Activated T-cell treated with anti-CD3 and anti-CD28 coated beads, Interleukin-2, amount 50 U/mL, for 24 hours (primary cell): ENCODE measurements around the gene METTL27.

Experiments
- DNase-seq: peaks from one replicate; pipeline ENCODE4 v3.0.0-alpha.2; 2020
- H3K27ac Mint-ChIP-seq: 2 replicates; pipeline ENCODE4 v1.8.0; 2020; ENCODE audit warnings: mild to moderate bottlenecking, mixed read lengths
- H3K27me3 Mint-ChIP-seq: 2 replicates; pipeline ENCODE4 v1.8.0; 2020; ENCODE audit warnings: mixed read lengths
- H3K36me3 Mint-ChIP-seq: 2 replicates; pipeline ENCODE4 v1.8.0; 2020; ENCODE audit warnings: low read depth, mixed read lengths
- H3K4me1 Mint-ChIP-seq: 2 replicates; pipeline ENCODE4 v1.8.0; 2020; ENCODE audit warnings: low read depth, mixed read lengths
- H3K4me3 Mint-ChIP-seq: 2 replicates; pipeline ENCODE4 v1.8.0; 2020; ENCODE audit warnings: mild to moderate bottlenecking, moderate library complexity, mixed read lengths
- H3K9me3 Mint-ChIP-seq: 2 replicates; pipeline ENCODE4 v1.8.0; 2020; ENCODE audit warnings: mixed read lengths

Gene METTL27

GRCh38 chr7:73876973-73877372 is 34.7 kb upstream of the METTL27 start:
- H3K36me3 Mint-ChIP-seq, result no peaks in the 10 kb centered on the region
- no peak for DNase-seq
- no peak overlapping the region for H3K4me3 Mint-ChIP-seq
- H3K9me3 Mint-ChIP-seq, result no peaks in the 10 kb centered on the region
- H3K4me1 Mint-ChIP-seq, result no peaks in the 10 kb centered on the region
- peaks cover 16% of the 10 kb centered on the region for H3K27me3 Mint-ChIP-seq
- no peak overlapping the region for H3K27ac Mint-ChIP-seq

DNA sequence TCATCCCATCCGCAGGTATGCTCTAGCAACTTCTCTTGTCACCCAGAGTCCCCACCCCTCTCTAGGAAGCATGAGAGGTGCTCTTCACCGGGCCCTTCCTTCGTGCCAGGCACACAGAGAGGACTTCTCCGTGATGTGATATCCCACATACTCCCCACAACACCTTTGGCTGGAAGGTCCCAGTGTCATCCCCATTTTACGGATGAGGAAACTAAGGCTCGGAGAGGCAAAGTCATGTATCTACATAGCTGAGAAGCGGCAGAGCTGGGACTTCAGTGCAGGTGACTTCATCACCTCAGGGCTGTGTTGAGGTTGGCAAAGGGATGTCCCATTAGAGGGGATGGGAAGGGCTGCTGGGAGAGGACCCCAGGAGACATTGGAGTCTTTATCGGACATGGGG is 34.0 kb upstream of the METTL27 start:
- Mint-ChIP-seq H3K27ac (no peak overlapping the region), H3K4me3 (no peak overlapping the region), H3K36me3 (no peaks in the 10 kb centered on the region), H3K4me1 (no peaks in the 10 kb centered on the region), H3K27me3 (peaks cover 12% of the 10 kb centered on the region), H3K9me3 (no peaks in the 10 kb centered on the region)
- DNase-seq, result no peak

- no peaks in the 10 kb centered on the region for H3K27me3 Mint-ChIP-seq
- H3K27ac Mint-ChIP-seq, result no peak overlapping the region
- no peaks in the 10 kb centered on the region for H3K4me1 Mint-ChIP-seq
These were observed 30.0 kb upstream of the METTL27 start for GRCh38 chr7:73872056-73872908.

DNA sequence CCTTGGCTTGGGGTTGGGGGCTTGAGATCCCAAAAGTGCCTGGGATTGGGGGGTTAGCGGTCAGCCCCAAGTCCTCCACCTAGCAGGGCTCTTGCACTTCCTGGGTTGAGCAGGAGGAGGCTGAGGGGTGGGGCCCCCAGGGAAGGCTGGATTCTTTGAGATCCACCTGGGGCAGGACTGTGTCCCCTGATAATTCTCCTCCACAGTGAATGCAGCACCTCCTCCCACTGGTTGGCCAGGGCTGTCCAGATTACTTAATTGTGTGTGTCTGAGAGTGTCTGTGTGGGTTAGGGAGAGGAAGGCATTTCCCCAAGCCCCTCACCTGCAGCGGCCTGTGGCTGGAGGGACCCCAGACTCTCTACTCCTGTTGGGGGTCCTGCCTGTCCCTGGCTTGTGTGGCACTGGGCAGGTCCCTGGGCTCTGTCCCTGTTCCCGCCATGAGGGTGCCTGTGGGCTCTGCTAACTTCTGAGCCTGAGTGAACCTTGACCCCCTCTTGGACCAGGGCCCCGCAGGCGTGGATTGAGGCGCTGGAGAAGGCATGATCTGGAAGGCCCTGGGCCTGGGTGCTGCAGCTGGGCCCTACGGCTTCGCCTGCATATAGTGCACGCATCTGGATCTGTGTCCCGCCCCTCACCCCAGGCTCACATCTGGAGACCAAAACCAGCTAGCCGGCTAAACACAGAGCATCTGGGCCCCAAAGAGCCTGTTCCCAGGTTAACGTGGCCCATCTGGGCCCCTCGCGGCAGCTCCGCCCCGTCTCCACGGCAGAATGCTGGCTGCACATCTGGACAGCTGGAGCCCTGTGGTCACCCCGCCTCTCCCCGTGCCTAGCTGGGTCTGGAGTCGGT is 29.1 kb upstream of the METTL27 start:
- no peak overlapping the region for H3K27ac Mint-ChIP-seq
- no peak overlapping the region for H3K4me3 Mint-ChIP-seq
- H3K36me3 Mint-ChIP-seq, result no peaks in the 10 kb centered on the region
- no peaks in the 10 kb centered on the region for H3K27me3 Mint-ChIP-seq
- no peak for DNase-seq
- no peaks in the 10 kb centered on the region for H3K4me1 Mint-ChIP-seq
- H3K9me3 Mint-ChIP-seq, result no peaks in the 10 kb centered on the region

More at GRCh38 chr7:73872056-73872908, 30.0 kb upstream of the METTL27 start:
- Mint-ChIP-seq H3K9me3 (no peaks in the 10 kb centered on the region), H3K4me3 (no peak overlapping the region), H3K36me3 (no peaks in the 10 kb centered on the region)
- no peak for DNase-seq

- Mint-ChIP-seq H3K4me3 (no peak overlapping the region), H3K27me3 (no peaks in the 10 kb centered on the region), H3K9me3 (no peaks in the 10 kb centered on the region), H3K4me1 (no peaks in the 10 kb centered on the region), H3K27ac (no peak overlapping the region), H3K36me3 (no peaks in the 10 kb centered on the region)
- DNase-seq, result no peak
These were observed 27.8 kb upstream of the METTL27 start for GRCh38 chr7:73870041-73870492.

GRCh38 chr7:73869011-73869798 is 26.9 kb upstream of the METTL27 start:
- no peak for DNase-seq
- Mint-ChIP-seq H3K9me3 (no peaks in the 10 kb centered on the region), H3K27ac (no peak overlapping the region), H3K4me3 (no peak overlapping the region), H3K27me3 (no peaks in the 10 kb centered on the region), H3K36me3 (no peaks in the 10 kb centered on the region), H3K4me1 (no peaks in the 10 kb centered on the region)

DNA sequence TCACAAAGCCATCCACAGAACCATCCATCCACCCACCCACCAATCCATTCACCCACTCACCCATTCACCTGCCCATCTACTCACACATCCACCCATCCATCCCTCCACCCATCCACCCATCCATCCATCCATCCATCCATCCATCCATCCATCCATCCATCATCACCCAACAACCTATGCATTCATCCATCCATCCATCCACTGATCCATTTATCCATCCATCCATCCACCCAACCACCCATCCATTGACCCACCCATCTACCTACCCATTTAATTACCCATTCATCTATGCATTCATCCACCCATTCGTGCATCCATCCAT is 24.1 kb upstream of the METTL27 start:
- no peaks in the 10 kb centered on the region for H3K4me1 Mint-ChIP-seq
- H3K4me3 Mint-ChIP-seq, result no peak overlapping the region
- no peak overlapping the region for H3K27ac Mint-ChIP-seq
- DNase-seq, result no peak
- no peaks in the 10 kb centered on the region for H3K27me3 Mint-ChIP-seq
- H3K36me3 Mint-ChIP-seq, result no peaks in the 10 kb centered on the region
- H3K9me3 Mint-ChIP-seq, result no peaks in the 10 kb centered on the region

GRCh38 chr7:73865738-73866445 is 23.6 kb upstream of the METTL27 start:
- Mint-ChIP-seq H3K4me1 (no peaks in the 10 kb centered on the region), H3K9me3 (no peaks in the 10 kb centered on the region), H3K27me3 (no peaks in the 10 kb centered on the region), H3K27ac (no peak overlapping the region), H3K36me3 (no peaks in the 10 kb centered on the region), H3K4me3 (no peak overlapping the region)
- no peak for DNase-seq

GRCh38 chr7:73864981-73865711 is 22.8 kb upstream of the METTL27 start:
- no peak overlapping the region for H3K27ac Mint-ChIP-seq
- no peaks in the 10 kb centered on the region for H3K4me1 Mint-ChIP-seq
- H3K9me3 Mint-ChIP-seq, result no peaks in the 10 kb centered on the region
- H3K4me3 Mint-ChIP-seq, result no peak overlapping the region
- no peaks in the 10 kb centered on the region for H3K36me3 Mint-ChIP-seq
- no peak for DNase-seq
- no peaks in the 10 kb centered on the region for H3K27me3 Mint-ChIP-seq

GRCh38 chr7:73861305-73861704 is 19.0 kb upstream of the METTL27 start:
- Mint-ChIP-seq H3K27ac (no peak overlapping the region), H3K4me3 (no peak overlapping the region), H3K27me3 (peaks cover 16% of the 10 kb centered on the region), H3K9me3 (no peaks in the 10 kb centered on the region), H3K36me3 (no peaks in the 10 kb centered on the region), H3K4me1 (no peaks in the 10 kb centered on the region)
- DNase-seq, result no peak

- no peak for DNase-seq
- Mint-ChIP-seq H3K9me3 (no peaks in the 10 kb centered on the region), H3K4me1 (peaks cover under 1% of the 10 kb centered on the region), H3K27me3 (peaks cover 16% of the 10 kb centered on the region), H3K36me3 (no peaks in the 10 kb centered on the region), H3K27ac (no peak within 1 kb of the TSS), H3K4me3 (no peak within 1 kb of the TSS)
These were observed 18.5 kb upstream of the METTL27 start, which contains the start of gene TMEM270 for GRCh38 chr7:73860859-73861258. TMEM270 (plus strand) TSS chr7:73861159; CDS start chr7:73861195, 36 bp downstream.

GRCh38 chr7:73858807-73859206 is 16.5 kb upstream of the METTL27 start:
- peaks cover 29% of the 10 kb centered on the region for H3K27me3 Mint-ChIP-seq
- no peak for DNase-seq
- H3K36me3 Mint-ChIP-seq, result no peaks in the 10 kb centered on the region
- peaks cover 8% of the 10 kb centered on the region for H3K4me1 Mint-ChIP-seq
- H3K27ac Mint-ChIP-seq, result no peak overlapping the region
- H3K9me3 Mint-ChIP-seq, result no peaks in the 10 kb centered on the region
- no peak overlapping the region for H3K4me3 Mint-ChIP-seq

GRCh38 chr7:73856941-73857340 is 14.6 kb upstream of the METTL27 start:
- Mint-ChIP-seq H3K36me3 (no peaks in the 10 kb centered on the region), H3K27me3 (peaks cover 34% of the 10 kb centered on the region), H3K9me3 (no peaks in the 10 kb centered on the region), H3K4me3 (no peak overlapping the region), H3K4me1 (peaks cover 14% of the 10 kb centered on the region), H3K27ac (no peak overlapping the region)
- DNase-seq, result no peak
